ENCODE results near the gene CD86.

The CD86 gene

GRCh38 chr3:122092460-122093165 lies 37.5 kb downstream of the CD86 start:
- no peak for DNase-seq

GRCh38 chr3:122094125-122094524 lies 39.0 kb downstream of the CD86 start:
- DNase-seq, result no peak

- DNase-seq, result no peak
Measured at GRCh38 chr3:122094693-122095092, 39.5 kb downstream of the CD86 start.

GRCh38 chr3:122097141-122097540 lies 42.0 kb downstream of the CD86 start:
- no peak for DNase-seq

- DNase-seq, result no peak
Measured at GRCh38 chr3:122098611-122099010, 43.4 kb downstream of the CD86 start.

- no peak for DNase-seq
Measured at GRCh38 chr3:122099255-122099654, 44.1 kb downstream of the CD86 start.

GRCh38 chr3:122100083-122100482 lies 44.9 kb downstream of the CD86 start:
- no peak for DNase-seq

- no peak for DNase-seq
Measured at GRCh38 chr3:122100591-122101463, 45.7 kb downstream of the CD86 start.

GRCh38 chr3:122101646-122102045 lies 46.5 kb downstream of the CD86 start:
- peak; percentile 51 for DNase-seq

- DNase-seq, result no peak
Measured at GRCh38 chr3:122102191-122102935, 47.2 kb downstream of the CD86 start.

- DNase-seq, result no peak
Measured at GRCh38 chr3:122103821-122104514, 48.8 kb downstream of the CD86 start.

GRCh38 chr3:122104515-122105194 lies 49.5 kb downstream of the CD86 start:
- no peak for DNase-seq

- peak; percentile 6 for DNase-seq
Measured at GRCh38 chr3:122105626-122106025, 50.5 kb downstream of the CD86 start.

- no peak for DNase-seq
Measured at GRCh38 chr3:122107171-122107570, 52.0 kb downstream of the CD86 start.

GRCh38 chr3:122111974-122112373 lies 56.8 kb downstream of the CD86 start:
- DNase-seq, result no peak

- DNase-seq, result no peak
Measured at GRCh38 chr3:122112754-122113153, 57.6 kb downstream of the CD86 start.

GRCh38 chr3:122123850-122124249 lies 68.7 kb downstream of the CD86 start:
- DNase-seq, result no peak

- DNase-seq, result no peak
Measured at GRCh38 chr3:122132949-122133540, 77.9 kb downstream of the CD86 start.

- DNase-seq, result no peak
Measured at GRCh38 chr3:122146466-122146865, 91.3 kb downstream of the CD86 start.

GRCh38 chr3:122148941-122149627 lies 93.9 kb downstream of the CD86 start:
- DNase-seq, result no peak

GRCh38 chr3:122151480-122151879 lies 96.3 kb downstream of the CD86 start:
- DNase-seq, result no peak
